Natural killer cell (primary cell): ENCODE results near the gene MAD1L1. TPM values are rescaled to one million over a fixed set of nuclear protein-coding genes. Genes with fewer than 3 reads are reported as not detected.

Source experiments
- ATAC-seq, 3 donors: fragments of 150-1000 bp in 2 of 3; fragments of 200-7000 bp in 1 of 3; cut with Tn5 transposase; 1 replicate in 1 of 3; 2 replicates in 2 of 3; pipeline ENCODE4 v1.10.0; 2021; ENCODE audit warnings: mild to moderate bottlenecking in 2 of 3, moderate library complexity in 2 of 3
- DNase-seq, 2 donors: peaks; one replicate each; pipeline versions ENCODE4 v3.0.0 to v3.0.0-alpha.2; 2013 to 2021; ENCODE audit warnings: mixed read lengths in 1 of 2
- H3K27ac ChIP-seq: one replicate; pipeline ENCODE4 v1.5.1; 2013; ENCODE audit warnings: mild to moderate bottlenecking, low read length
- H3K27me3 ChIP-seq: one replicate; pipeline ENCODE4 v1.6.1; 2013; ENCODE audit warnings: low read length; ENCODE audit not compliant: control insufficient read depth, insufficient read depth
- H3K36me3 ChIP-seq: one replicate; pipeline ENCODE4 v1.6.1; 2013; ENCODE audit warnings: low read length; ENCODE audit not compliant: control insufficient read depth, insufficient read depth
- H3K4me1 ChIP-seq: one replicate; pipeline ENCODE4 v1.6.1; 2013; ENCODE audit warnings: low read length; ENCODE audit not compliant: control insufficient read depth, insufficient read depth
- H3K4me3 ChIP-seq: one replicate; pipeline ENCODE4 v1.5.1; 2013; ENCODE audit warnings: low read length
- H3K9me3 ChIP-seq: one replicate; pipeline ENCODE4 v1.6.1; 2013; ENCODE audit warnings: low read length; ENCODE audit not compliant: control insufficient read depth, insufficient read depth
- H3K27ac Mint-ChIP-seq, 2 donors: one replicate each; pipeline ENCODE4 v1.8.0; 2022; ENCODE audit warnings: mild to moderate bottlenecking in 2 of 2, mixed read lengths in 2 of 2, moderate library complexity in 1 of 2
- H3K27me3 Mint-ChIP-seq, 2 donors: one replicate each; pipeline ENCODE4 v1.8.0; 2022; ENCODE audit warnings: low read depth in 2 of 2, mixed read lengths in 2 of 2
- H3K36me3 Mint-ChIP-seq: one replicate; pipeline ENCODE4 v1.8.0; 2022; ENCODE audit warnings: mixed read lengths
- H3K4me1 Mint-ChIP-seq, 2 donors: one replicate each; pipeline ENCODE4 v1.8.0; 2022; ENCODE audit warnings: mixed read lengths in 2 of 2
- H3K4me3 Mint-ChIP-seq: one replicate; pipeline ENCODE4 v1.8.0; 2022; ENCODE audit warnings: mild to moderate bottlenecking, moderate library complexity, mixed read lengths
- H3K9me3 Mint-ChIP-seq, 2 donors: one replicate each; pipeline ENCODE4 v1.8.0; 2022; ENCODE audit warnings: mixed read lengths in 2 of 2
- WGBS: methylation state at CpG from one replicate; pipeline ENCODE4 v1.1.7; 2013; ENCODE audit warnings: missing lambda C conversion rate; ENCODE audit not compliant: insufficient coverage; 5-methylcytosine and 5-hydroxymethylcytosine counted together
- intact Hi-C: fragments of 100-400 bp; cut with micrococcal nuclease; formaldehyde crosslinking; loops from one replicate; pipeline ENCODE4 v1.14.2; 2022
- total RNA-seq, 4 donors: library from RNA; stranded (reverse); fragments of 120-200 nt in 1 of 4; gene quantifications; one replicate each; pipeline versions ENCODE4 v1.2.3 to v1.2.4, GENCODE V29; 2013 to 2022
- TF ChIP-seq, protein P1 (sequence below): fragments of 200-600 bp; IDR thresholded peaks from one replicate; pipeline ENCODE4 v1.8.0; 2022; ENCODE audit warnings: antibody characterized with exemption

The MAD1L1 gene
- total RNA-seq, 3 donors from 2014 or later (not counting 1 experiment from before 2014, with no cell fraction given): 53.6 to 81.2 (median 77.4) TPM

DNA sequence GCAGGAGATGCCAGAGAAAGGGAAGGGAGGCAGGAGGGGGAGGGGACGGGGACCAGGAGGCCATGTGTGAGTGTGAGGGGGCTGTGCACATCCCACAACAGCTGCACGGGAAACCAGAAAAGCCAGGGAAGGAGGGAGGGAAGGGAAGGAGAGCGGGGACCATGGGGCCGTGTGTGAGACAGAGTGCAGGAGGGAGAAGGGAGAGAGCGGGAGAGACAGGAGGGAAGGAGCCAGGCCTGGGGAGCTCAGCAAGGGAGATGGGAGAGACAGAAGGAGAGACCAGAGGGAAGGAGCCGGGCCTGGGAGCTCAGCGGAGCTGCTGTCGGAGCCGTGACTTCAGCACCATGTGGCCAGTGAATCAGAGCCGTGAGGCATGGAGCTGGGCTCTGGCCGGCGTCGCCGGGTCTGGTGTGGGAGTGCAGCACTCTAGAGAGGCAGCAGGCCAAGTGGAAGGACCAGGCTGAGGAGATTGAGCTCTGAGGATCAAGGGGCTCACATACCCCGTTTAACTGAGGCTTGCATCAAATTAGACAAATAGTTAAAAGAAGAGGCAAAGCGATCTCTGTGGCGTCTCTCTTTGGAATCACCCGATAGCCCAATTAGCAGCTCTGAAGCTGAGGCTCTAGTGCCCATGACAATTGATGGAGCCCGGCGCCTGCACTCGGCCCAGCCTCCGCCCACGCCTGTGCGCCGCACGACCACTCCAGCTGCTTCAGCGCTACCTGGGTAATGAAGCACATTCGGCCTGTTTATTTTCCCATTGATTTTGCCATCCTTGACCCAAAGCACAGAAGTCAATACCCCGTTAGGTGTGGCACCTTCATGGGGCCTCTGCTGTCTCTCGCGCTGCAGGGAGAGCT is 150.4 kb downstream of the MAD1L1 start:
- Histone ChIP-seq H3K27me3 (no peaks in the 10 kb centered on the region), H3K27ac (no peak overlapping the region), H3K4me3 (no peak overlapping the region), H3K4me1 (peaks cover 24% of the 10 kb centered on the region), H3K36me3 (no peaks in the 10 kb centered on the region), H3K9me3 (no peaks in the 10 kb centered on the region)
- DNase-seq (no peak), ATAC-seq (no peak)
- no peaks in the 10 kb centered on the region for H3K9me3 Mint-ChIP-seq
- peaks cover 7% of the 10 kb centered on the region for H3K36me3 Mint-ChIP-seq
- H3K27ac Mint-ChIP-seq: no peak overlapping the region
- peaks cover 6 to 9% of the 10 kb centered on the region in 2 donors for H3K27me3 Mint-ChIP-seq
- H3K4me3 Mint-ChIP-seq: no peak overlapping the region
- H3K4me1 Mint-ChIP-seq: peaks cover 33 to 37% of the 10 kb centered on the region in 2 donors
- intact Hi-C loops: no loop called here
- TF ChIP-seq, protein P1, sequence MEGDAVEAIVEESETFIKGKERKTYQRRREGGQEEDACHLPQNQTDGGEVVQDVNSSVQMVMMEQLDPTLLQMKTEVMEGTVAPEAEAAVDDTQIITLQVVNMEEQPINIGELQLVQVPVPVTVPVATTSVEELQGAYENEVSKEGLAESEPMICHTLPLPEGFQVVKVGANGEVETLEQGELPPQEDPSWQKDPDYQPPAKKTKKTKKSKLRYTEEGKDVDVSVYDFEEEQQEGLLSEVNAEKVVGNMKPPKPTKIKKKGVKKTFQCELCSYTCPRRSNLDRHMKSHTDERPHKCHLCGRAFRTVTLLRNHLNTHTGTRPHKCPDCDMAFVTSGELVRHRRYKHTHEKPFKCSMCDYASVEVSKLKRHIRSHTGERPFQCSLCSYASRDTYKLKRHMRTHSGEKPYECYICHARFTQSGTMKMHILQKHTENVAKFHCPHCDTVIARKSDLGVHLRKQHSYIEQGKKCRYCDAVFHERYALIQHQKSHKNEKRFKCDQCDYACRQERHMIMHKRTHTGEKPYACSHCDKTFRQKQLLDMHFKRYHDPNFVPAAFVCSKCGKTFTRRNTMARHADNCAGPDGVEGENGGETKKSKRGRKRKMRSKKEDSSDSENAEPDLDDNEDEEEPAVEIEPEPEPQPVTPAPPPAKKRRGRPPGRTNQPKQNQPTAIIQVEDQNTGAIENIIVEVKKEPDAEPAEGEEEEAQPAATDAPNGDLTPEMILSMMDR: no peak
- 96% methylated on average over 31 of the region's 31 CpGs for WGBS

- Histone ChIP-seq H3K36me3 (no peaks in the 10 kb centered on the region), H3K4me1 (peaks cover 24% of the 10 kb centered on the region), H3K9me3 (no peaks in the 10 kb centered on the region), H3K4me3 (no peak overlapping the region), H3K27ac (no peak overlapping the region), H3K27me3 (no peaks in the 10 kb centered on the region)
- TF ChIP-seq, protein P1: no peak
- peaks cover 7% of the 10 kb centered on the region for H3K36me3 Mint-ChIP-seq
- WGBS: 94% methylated on average over 24 of the region's 24 CpGs
- DNase-seq (no peak), ATAC-seq (no peak)
- no peak overlapping the region for H3K4me3 Mint-ChIP-seq
- H3K27ac Mint-ChIP-seq: no peak overlapping the region
- H3K4me1 Mint-ChIP-seq: peaks cover 29 to 32% of the 10 kb centered on the region in 2 donors
- intact Hi-C loops: no loop called here
- H3K9me3 Mint-ChIP-seq: no peaks in the 10 kb centered on the region
- H3K27me3 Mint-ChIP-seq: peaks cover 6 to 9% of the 10 kb centered on the region in 2 donors
These were observed 151.1 kb downstream of the MAD1L1 start for GRCh38 chr7:2081526-2082135.

GRCh38 chr7:2080477-2080876 is 152.3 kb downstream of the MAD1L1 start:
- no peaks in the 10 kb centered on the region for H3K9me3 ChIP-seq
- no peaks in the 10 kb centered on the region for H3K27me3 ChIP-seq
- no peak for ATAC-seq
- no peak overlapping the region for H3K4me3 ChIP-seq
- TF ChIP-seq, protein P1: no peak
- H3K9me3 Mint-ChIP-seq: no peaks in the 10 kb centered on the region
- H3K36me3 Mint-ChIP-seq: peaks cover 7% of the 10 kb centered on the region
- H3K27me3 Mint-ChIP-seq: peaks cover 6 to 11% of the 10 kb centered on the region in 2 donors
- 95% methylated on average over 14 of the region's 14 CpGs for WGBS
- intact Hi-C loops: no loop called here
- peaks cover 20% of the 10 kb centered on the region for H3K4me1 ChIP-seq
- no peak overlapping the region for H3K4me3 Mint-ChIP-seq
- no peaks in the 10 kb centered on the region for H3K36me3 ChIP-seq
- DNase-seq: no peak
- H3K4me1 Mint-ChIP-seq: peaks cover 28 to 31% of the 10 kb centered on the region in 2 donors
- H3K27ac Mint-ChIP-seq: no peak overlapping the region
- no peak overlapping the region for H3K27ac ChIP-seq
